ENCODE results near the gene SF3A1.
"Not testable (repeated sequence)": the region's sequence is repeated elsewhere in the genome, so short reads cannot be mapped to it uniquely, and the experiment has no call there.

SF3A1 gene

GRCh38 chr22:30347255-30347892, 9.3 kb downstream of the SF3A1 start:
- DNase-seq = no peak

- no peak for DNase-seq
These were observed 12.1 kb downstream of the SF3A1 start for GRCh38 chr22:30344447-30345200.

GRCh38 chr22:30340911-30341685, 15.6 kb downstream of the SF3A1 start:
- DNase-seq = peak; percentile 89

GRCh38 chr22:30338802-30339201, 17.9 kb downstream of the SF3A1 start:
- no peak for DNase-seq

- not testable (repeated sequence) for DNase-seq
These were observed 18.4 kb downstream of the SF3A1 start for GRCh38 chr22:30338341-30338740.

GRCh38 chr22:30337461-30337778, 19.3 kb downstream of the SF3A1 start:
- no peak for DNase-seq

- DNase-seq = peak; percentile 11
These were observed 19.8 kb downstream of the SF3A1 start for GRCh38 chr22:30336752-30337460.

- DNase-seq = no peak
These were observed 21.5 kb downstream of the SF3A1 start for GRCh38 chr22:30335236-30335635.

GRCh38 chr22:30334646-30335045, 22.0 kb downstream of the SF3A1 start:
- no peak for DNase-seq

- no peak for DNase-seq
These were observed 23.0 kb downstream of the SF3A1 start for GRCh38 chr22:30333707-30334087.

- DNase-seq = no peak
These were observed 23.5 kb downstream of the SF3A1 start for GRCh38 chr22:30332994-30333706.

GRCh38 chr22:30332551-30332950, 24.1 kb downstream of the SF3A1 start:
- DNase-seq = peak; percentile 50

GRCh38 chr22:30328466-30329049, 28.1 kb downstream of the SF3A1 start:
- no peak for DNase-seq

GRCh38 chr22:30327864-30328345, 28.8 kb downstream of the SF3A1 start:
- no peak for DNase-seq

GRCh38 chr22:30326706-30327362, 29.9 kb downstream of the SF3A1 start, which contains the start of gene TBC1D10A:
TBC1D10A (minus strand) TSS chr22:30326941; CDS start chr22:30326881, 60 bp downstream.
- peak; percentile 88 for DNase-seq

- DNase-seq = no peak
These were observed 30.4 kb downstream of the SF3A1 start for GRCh38 chr22:30326255-30326705.

GRCh38 chr22:30325724-30326254, 30.9 kb downstream of the SF3A1 start:
- no peak for DNase-seq

- no peak for DNase-seq
These were observed 31.5 kb downstream of the SF3A1 start for GRCh38 chr22:30325065-30325720.

GRCh38 chr22:30324014-30324730, 32.5 kb downstream of the SF3A1 start:
- DNase-seq = no peak

- DNase-seq = no peak
These were observed 33.4 kb downstream of the SF3A1 start for GRCh38 chr22:30323246-30323645.

All from midbrain (tissue), 1 donor.